Transverse colon (tissue), 4 donors: ENCODE results near the gene CD7.

Experiments used
- CTCF ChIP-seq, 5 experiments: fragments of 200-600 bp in 3 of 5; fragments of 450-650 bp in 2 of 5; sonication (generic) in 3 of 5; IDR thresholded peaks; 1 replicate in 2 of 5; 2 replicates in 3 of 5; pipeline ENCODE4 v1.5.1; 2016 to 2017; ENCODE audit warnings: antibody characterized with exemption in 5 of 5, inconsistent platforms in 3 of 5, mild to moderate bottlenecking in 2 of 5, moderate library complexity in 1 of 5
- POLR2A ChIP-seq: fragments of 450-650 bp; IDR thresholded peaks from one replicate; pipeline ENCODE4 v1.6.1; 2016; ENCODE audit warnings: antibody characterized with exemption, mild to moderate bottlenecking, moderate library complexity
- POLR2AphosphoS5 ChIP-seq, 3 donors: sonication (generic); formaldehyde crosslinking; IDR thresholded peaks; one replicate each; pipeline ENCODE4 v1.6.1; 2016; ENCODE audit warnings: antibody characterized with exemption in 3 of 3

GRCh38 chr17:82302568-82302963 is 14.8 kb downstream of the CD7 start:
- no peak for TF ChIP-seq CTCF (IDR thresholded peaks at IDR 0.05)
- no peak for TF ChIP-seq POLR2AphosphoS5 (IDR thresholded peaks at IDR 0.05)
- TF ChIP-seq POLR2A = no peak
